IMR-90 (cell line): Measurements from ENCODE around the gene AZU1. TPM values are rescaled to one million over a fixed set of nuclear protein-coding genes. Genes with fewer than 3 reads are reported as not detected.

ENCODE experiments used
- ATAC-seq: fragments of 200-7000 bp; cut with Tn5 transposase; 2 replicates; pipeline ENCODE4 v1.9.1; 2020; ENCODE audit warnings: low read depth, mild to moderate bottlenecking, moderate library complexity
- BruUV-seq: library from RNA; stranded (reverse); fragments of 400-500 nt; replicated peaks from 2 replicates; lab custom pipeline; 2021; lab: Mats Ljungman, UMichigan
- CTCF ChIA-PET: fragments of 300-600 bp; formaldehyde crosslinking; extraction: SDS; loops from one replicate; lab custom pipeline; 2021; ENCODE audit warnings: antibody characterized with exemption; lab: Yijun Ruan, JAX
- POLR2A ChIA-PET: fragments of 300-600 bp; sonication (Branson Sonifier 250); formaldehyde crosslinking; loops from one replicate; lab custom pipeline; 2022; ENCODE audit warnings: antibody characterized with exemption; ENCODE audit not compliant: unreplicated experiment; lab: Charles Lee
- DNase-seq: peaks from one replicate; pipeline ENCODE4 v3.0.0; 2013
- H2AFZ ChIP-seq: replicated peaks from 2 replicates; pipeline ENCODE3; 2013; ENCODE audit warnings: low read length, mild to moderate bottlenecking; ENCODE audit not compliant: poor library complexity
- H2AK5ac ChIP-seq: 2 replicates; pipeline ENCODE4 v1.6.1; 2013; ENCODE audit warnings: low read depth, low read length, inconsistent platforms
- H2AK9ac ChIP-seq: replicated peaks from 2 replicates; pipeline ENCODE3; 2013; ENCODE audit warnings: mild to moderate bottlenecking, low read depth, low read length, moderate library complexity; ENCODE audit not compliant: poor library complexity
- H2BK120ac ChIP-seq: 2 replicates; pipeline ENCODE4 v1.6.1; 2013; ENCODE audit warnings: low read depth, low read length, inconsistent platforms
- H2BK15ac ChIP-seq: 3 replicates; pipeline ENCODE4 v1.6.1; 2013; ENCODE audit warnings: low read depth, low read length, inconsistent platforms
- H2BK20ac ChIP-seq: 2 replicates; pipeline ENCODE4 v1.6.1; 2013; ENCODE audit warnings: low read depth, mild to moderate bottlenecking, inconsistent platforms, low read length, moderate library complexity
- H2BK5ac ChIP-seq: 2 replicates; pipeline ENCODE4 v1.6.1; 2013; ENCODE audit warnings: mild to moderate bottlenecking, low read depth, low read length, inconsistent platforms; ENCODE audit not compliant: poor library complexity, severe bottlenecking
- H3K14ac ChIP-seq: replicated peaks from 2 replicates; pipeline ENCODE4 v1.6.1; 2013; ENCODE audit warnings: low read depth, low read length, inconsistent platforms
- H3K18ac ChIP-seq: 2 replicates; pipeline ENCODE4 v1.6.1; 2013; ENCODE audit warnings: low read depth, low read length, control low read depth
- H3K23ac ChIP-seq: 2 replicates; pipeline ENCODE4 v1.6.1; 2013; ENCODE audit warnings: low read depth, low read length, inconsistent platforms
- H3K27ac ChIP-seq: 2 replicates; pipeline ENCODE4 v1.5.1; 2013; ENCODE audit warnings: mild to moderate bottlenecking, control low read depth, low read length; ENCODE audit not compliant: insufficient read depth
- H3K27me3 ChIP-seq: 2 replicates; pipeline ENCODE4 v1.6.1; 2013; ENCODE audit warnings: low read length; ENCODE audit not compliant: control insufficient read depth, insufficient read depth
- H3K36me3 ChIP-seq: 2 replicates; pipeline ENCODE4 v1.6.1; 2013; ENCODE audit warnings: low read length, mixed read lengths; ENCODE audit not compliant: control insufficient read depth, insufficient read depth
- H3K4ac ChIP-seq: 2 replicates; pipeline ENCODE4 v1.6.1; 2013; ENCODE audit warnings: low read depth, low read length, inconsistent platforms
- H3K4me1 ChIP-seq: 2 replicates; pipeline ENCODE4 v1.6.1; 2013; ENCODE audit warnings: low read length, mixed read lengths; ENCODE audit not compliant: control insufficient read depth, insufficient read depth
- H3K4me2 ChIP-seq: 2 replicates; pipeline ENCODE4 v1.6.1; 2013; ENCODE audit warnings: low read depth, mild to moderate bottlenecking, control low read depth, low read length, moderate library complexity
- H3K4me3 ChIP-seq: 2 replicates; pipeline ENCODE4 v1.5.1; 2013; ENCODE audit warnings: low read depth, mild to moderate bottlenecking, control low read depth, low read length, moderate library complexity; ENCODE audit not compliant: insufficient read depth
- H3K56ac ChIP-seq: 2 replicates; pipeline ENCODE4 v1.6.1; 2013; ENCODE audit warnings: low read length, inconsistent platforms; ENCODE audit not compliant: insufficient read depth; ENCODE audit errors: extremely low read depth
- H3K79me1 ChIP-seq, 2 experiments: 2 replicates each; pipeline ENCODE4 v1.6.1; 2013; ENCODE audit warnings: low read length in 2 of 2, inconsistent platforms in 1 of 2, low read depth in 1 of 2
- H3K9ac ChIP-seq: 2 replicates; pipeline ENCODE4 v1.6.1; 2013; ENCODE audit warnings: low read depth, low read length, control low read depth
- H3K9me1 ChIP-seq: 2 replicates; pipeline ENCODE4 v1.6.1; 2013; ENCODE audit warnings: low read length, inconsistent platforms; ENCODE audit not compliant: insufficient read depth
- H3K9me3 ChIP-seq: 2 replicates; pipeline ENCODE4 v1.6.1; 2013; ENCODE audit warnings: low read length; ENCODE audit not compliant: control insufficient read depth, insufficient read depth
- H4K20me1 ChIP-seq: 2 replicates; pipeline ENCODE4 v1.6.1; 2013; ENCODE audit warnings: low read length, inconsistent platforms; ENCODE audit not compliant: insufficient read depth
- H4K5ac ChIP-seq: 2 replicates; pipeline ENCODE4 v1.6.1; 2013; ENCODE audit warnings: mild to moderate bottlenecking, low read depth, low read length, control low read depth
- H4K8ac ChIP-seq, 2 experiments: 2 replicates each; pipeline ENCODE4 v1.6.1; 2013; ENCODE audit warnings: low read depth in 2 of 2, low read length in 2 of 2, control low read depth in 1 of 2, inconsistent platforms in 1 of 2
- H4K91ac ChIP-seq: 2 replicates; pipeline ENCODE4 v1.6.1; 2013; ENCODE audit warnings: low read depth, low read length, inconsistent platforms; ENCODE audit not compliant: insufficient read depth
- BHLHE40 ChIP-seq: fragments of 150-350 bp; IDR thresholded peaks from 2 replicates; pipeline ENCODE4 v1.6.1; 2016; ENCODE audit warnings: mild to moderate bottlenecking, low read depth, low read length
- CEBPB ChIP-seq: IDR thresholded peaks from 2 replicates; pipeline ENCODE4 v1.6.1; 2012; ENCODE audit warnings: low read depth, low read length, improper control_type of control experiment
- CHD1 ChIP-seq: IDR thresholded peaks from 2 replicates; pipeline ENCODE4 v1.6.1; 2012; ENCODE audit warnings: low read depth, low read length, improper control_type of control experiment
- ELK1 ChIP-seq: fragments of 150-350 bp; IDR thresholded peaks from 2 replicates; pipeline ENCODE4 v1.6.1; 2016; ENCODE audit warnings: low read depth, mild to moderate bottlenecking, low read length, moderate library complexity, borderline replicate concordance
- FOS ChIP-seq: fragments of 150-350 bp; IDR thresholded peaks from 2 replicates; pipeline ENCODE4 v1.6.1; 2016; ENCODE audit warnings: low read depth, low read length
- MAFK ChIP-seq: IDR thresholded peaks from 2 replicates; pipeline ENCODE4 v1.6.1; 2012; ENCODE audit warnings: low read depth, low read length, improper control_type of control experiment
- MAZ ChIP-seq: IDR thresholded peaks from 2 replicates; pipeline ENCODE4 v1.6.1; 2012; ENCODE audit warnings: low read depth, mild to moderate bottlenecking, low read length, improper control_type of control experiment, moderate library complexity, borderline replicate concordance
- MXI1 ChIP-seq: IDR thresholded peaks from 2 replicates; pipeline ENCODE4 v1.6.1; 2012; ENCODE audit warnings: low read depth, mild to moderate bottlenecking, low read length, moderate library complexity, borderline replicate concordance
- NFE2L2 ChIP-seq: fragments of 150-350 bp; IDR thresholded peaks from 2 replicates; pipeline ENCODE4 v1.6.1; 2016; ENCODE audit warnings: low read depth, mild to moderate bottlenecking, low read length
- POLR2A ChIP-seq: IDR thresholded peaks from 2 replicates; pipeline ENCODE4 v1.6.1; 2012; ENCODE audit warnings: mild to moderate bottlenecking, low read depth, low read length
- RAD21 ChIP-seq: IDR thresholded peaks from 2 replicates; pipeline ENCODE4 v1.6.1; 2012; ENCODE audit warnings: low read length, improper control_type of control experiment
- RCOR1 ChIP-seq: IDR thresholded peaks from 2 replicates; pipeline ENCODE4 v1.6.1; 2012; ENCODE audit warnings: mild to moderate bottlenecking, low read length, improper control_type of control experiment; ENCODE audit not compliant: insufficient replicate concordance
- RFX5 ChIP-seq: IDR thresholded peaks from 2 replicates; pipeline ENCODE4 v1.8.0; 2012; ENCODE audit warnings: low read depth, mild to moderate bottlenecking, low read length, moderate library complexity
- SMC3 ChIP-seq: fragments of 150-350 bp; IDR thresholded peaks from 2 replicates; pipeline ENCODE4 v1.6.1; 2016; ENCODE audit warnings: low read depth, mild to moderate bottlenecking, antibody characterized with exemption, low read length, moderate library complexity
- WGBS, 2 experiments: methylation state at CpG; one replicate each; pipeline versions ENCODE4 v1.1.5 to v1.1.7; 2013; ENCODE audit warnings: missing lambda C conversion rate in 2 of 2; ENCODE audit not compliant: insufficient read length in 1 of 2; ENCODE audit errors: extremely low coverage in 2 of 2; 5-methylcytosine and 5-hydroxymethylcytosine counted together
- dilution Hi-C: fragments of 300-500 bp; cut with HindIII; formaldehyde crosslinking; loops from one replicate; pipeline ENCODE4 v1.14.3; 2018; ENCODE audit warnings: low sequenced_read_pairs; ENCODE audit not compliant: unreplicated experiment
- in situ Hi-C: fragments of 300-500 bp; cut with MboI; formaldehyde crosslinking; loops from 3 replicates; pipeline ENCODE4 v1.14.3; 2019; ENCODE audit warnings: low sequenced_read_pairs, inconsistent platforms, mixed read lengths
- intact Hi-C: fragments of 100-400 bp; cut with micrococcal nuclease; formaldehyde crosslinking; loops from 2 replicates; pipeline ENCODE4 v1.10.0; 2022
- polyA plus RNA-seq, 3 experiments: library from polyadenylated mRNA; depleted of rRNA; stranded (reverse); fragments of >200 nt; gene quantifications; 2 replicates each; pipeline ENCODE4 v1.2.3, GENCODE V29; 2012; ENCODE audit warnings: low replicate concordance in 1 of 3
- total RNA-seq: library from RNA; depleted of rRNA; stranded (reverse); fragments of >200 nt; gene quantifications from 2 replicates; pipeline ENCODE4 v1.2.3, GENCODE V29; 2012
- TF ChIP-seq, protein P1 (sequence below): fragments of 150-350 bp; IDR thresholded peaks from 2 replicates; pipeline ENCODE4 v1.6.1; 2017; ENCODE audit warnings: mild to moderate bottlenecking, antibody characterized with exemption, low read length, low read depth
- TF ChIP-seq, protein P2 (sequence below): conservative IDR thresholded peaks from 2 replicates; pipeline ENCODE4 v1.5.1; 2012; ENCODE audit warnings: mild to moderate bottlenecking, low read depth, low read length, improper control_type of control experiment

AZU1 gene
- total and polyA plus RNA-seq, 2 of the 4 experiments (the other 2 are of a cell fraction), result 0.12 TPM; not detected in 1

- intact Hi-C loops (loop anchor here (10.0 kb wide), 1 partner anchor 198 kb away; the partner anchor contains the start of gene RNF126), dilution Hi-C loops (no loop called here), in situ Hi-C loops (no loop called here)
- CTCF ChIA-PET, result interaction anchor here (0.6 kb wide), 1 partner anchor 18 kb away, joined by 9 read pairs; no protein-coding TSS in a partner anchor
- H4K5ac ChIP-seq, result no peak overlapping the region
- H4K20me1 ChIP-seq, result no peaks in the 10 kb centered on the region; the same call in 1 of the 2 replicates
- POLR2A ChIA-PET, result interaction anchor here (0.5 kb wide), 1 partner anchor 183 kb away, joined by 22 read pairs; no protein-coding TSS in a partner anchor
- peaks cover 3% of the 10 kb centered on the region; the same call in 1 of the 2 replicates for H3K4me1 ChIP-seq
- BruUV-seq, result no TSS peak
- H2BK20ac ChIP-seq, result no peak overlapping the region
- ATAC-seq (no peak), DNase-seq (no peak)
- H2BK120ac ChIP-seq, result no peak overlapping the region
- H3K9ac ChIP-seq, result no peak overlapping the region
- H2BK15ac ChIP-seq, result no peak overlapping the region
- H3K79me1 ChIP-seq, result peaks cover 5 to 10% of the 10 kb centered on the region in 2 experiments; a peak in 2 of 4 replicates
- H3K4me2 ChIP-seq, result no peak overlapping the region
- no peak overlapping the region for H4K8ac ChIP-seq
- WGBS, 2 experiments, result no CpG with 5 or more reads among the region's 7 CpGs
- H2BK5ac ChIP-seq, result no peak overlapping the region
- no peak overlapping the region for H3K56ac ChIP-seq
- H3K23ac ChIP-seq, result no peak overlapping the region
- H3K36me3 ChIP-seq, result peaks cover 10% of the 10 kb centered on the region
- no peak overlapping the region for H4K91ac ChIP-seq
- no peaks in the 10 kb centered on the region for H3K9me1 ChIP-seq
- H3K4me3 ChIP-seq, result no peak overlapping the region
- H3K14ac ChIP-seq, result no peak overlapping the region
- no peak overlapping the region for H3K18ac ChIP-seq
- H2AK9ac ChIP-seq, result peak overlapping the region; percentile 78
- no peak overlapping the region for H3K4ac ChIP-seq
- no peak overlapping the region for H3K27ac ChIP-seq
- no peak for TF ChIP-seq FOS
- TF ChIP-seq ELK1, result no peak
- no peak for TF ChIP-seq RAD21
- no peak for TF ChIP-seq RFX5
- no peak for TF ChIP-seq NFE2L2
- TF ChIP-seq, protein P1, sequence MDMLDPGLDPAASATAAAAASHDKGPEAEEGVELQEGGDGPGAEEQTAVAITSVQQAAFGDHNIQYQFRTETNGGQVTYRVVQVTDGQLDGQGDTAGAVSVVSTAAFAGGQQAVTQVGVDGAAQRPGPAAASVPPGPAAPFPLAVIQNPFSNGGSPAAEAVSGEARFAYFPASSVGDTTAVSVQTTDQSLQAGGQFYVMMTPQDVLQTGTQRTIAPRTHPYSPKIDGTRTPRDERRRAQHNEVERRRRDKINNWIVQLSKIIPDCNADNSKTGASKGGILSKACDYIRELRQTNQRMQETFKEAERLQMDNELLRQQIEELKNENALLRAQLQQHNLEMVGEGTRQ, result no peak
- no peak for TF ChIP-seq MXI1
- no peak for TF ChIP-seq RCOR1
- TF ChIP-seq, protein P2, sequence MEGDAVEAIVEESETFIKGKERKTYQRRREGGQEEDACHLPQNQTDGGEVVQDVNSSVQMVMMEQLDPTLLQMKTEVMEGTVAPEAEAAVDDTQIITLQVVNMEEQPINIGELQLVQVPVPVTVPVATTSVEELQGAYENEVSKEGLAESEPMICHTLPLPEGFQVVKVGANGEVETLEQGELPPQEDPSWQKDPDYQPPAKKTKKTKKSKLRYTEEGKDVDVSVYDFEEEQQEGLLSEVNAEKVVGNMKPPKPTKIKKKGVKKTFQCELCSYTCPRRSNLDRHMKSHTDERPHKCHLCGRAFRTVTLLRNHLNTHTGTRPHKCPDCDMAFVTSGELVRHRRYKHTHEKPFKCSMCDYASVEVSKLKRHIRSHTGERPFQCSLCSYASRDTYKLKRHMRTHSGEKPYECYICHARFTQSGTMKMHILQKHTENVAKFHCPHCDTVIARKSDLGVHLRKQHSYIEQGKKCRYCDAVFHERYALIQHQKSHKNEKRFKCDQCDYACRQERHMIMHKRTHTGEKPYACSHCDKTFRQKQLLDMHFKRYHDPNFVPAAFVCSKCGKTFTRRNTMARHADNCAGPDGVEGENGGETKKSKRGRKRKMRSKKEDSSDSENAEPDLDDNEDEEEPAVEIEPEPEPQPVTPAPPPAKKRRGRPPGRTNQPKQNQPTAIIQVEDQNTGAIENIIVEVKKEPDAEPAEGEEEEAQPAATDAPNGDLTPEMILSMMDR, result no peak
- no peak for TF ChIP-seq POLR2A
- TF ChIP-seq MAFK, result no peak
- no peak for TF ChIP-seq CEBPB
- no peak for TF ChIP-seq SMC3
- no peak for TF ChIP-seq BHLHE40
- TF ChIP-seq MAZ, result no peak
- no peak for TF ChIP-seq CHD1
- H2AFZ ChIP-seq, result peak overlapping the region; percentile 68
- no peaks in the 10 kb centered on the region for H3K9me3 ChIP-seq
- H2AK5ac ChIP-seq, result 0 out of 2 replicates have a peak overlapping the region, but pooled peaks have one; percentile 16
- H3K27me3 ChIP-seq, result no peaks in the 10 kb centered on the region
These were observed 35.6 kb downstream of the AZU1 start for GRCh38 chr19:863315-863620.
